ENCODE measurements around the gene VWDE.

Gene VWDE

GRCh38 chr7:12281038-12281437 is 122.6 kb downstream of the VWDE start:
- DNase-seq: no peak

Measured in NCI-H1694 treated with DMSO at 0.1 percent for 48 hours (cell line).